H9 (cell line): ENCODE data around the gene BOD1L1. TPM values are rescaled to one million over a fixed set of nuclear protein-coding genes. Genes with fewer than 3 reads are reported as not detected.

Source experiments
- DNase-seq: peaks from one replicate; pipeline ENCODE4 v3.0.0-alpha.2; 2017
- H2AFZ ChIP-seq: one replicate; pipeline ENCODE4 v1.6.1; 2013; ENCODE audit warnings: mild to moderate bottlenecking, low read length, control low read depth, moderate library complexity
- H2AK5ac ChIP-seq: 2 replicates; pipeline ENCODE4 v1.6.1; 2013; ENCODE audit warnings: low read length, control low read depth, mixed read lengths; ENCODE audit not compliant: insufficient read length
- H2BK120ac ChIP-seq: one replicate; pipeline ENCODE4 v1.6.1; 2013; ENCODE audit warnings: low read depth, mild to moderate bottlenecking, low read length, control low read depth, inconsistent platforms; ENCODE audit not compliant: poor library complexity, severe bottlenecking
- H2BK12ac ChIP-seq: 2 replicates; pipeline ENCODE4 v1.6.1; 2013; ENCODE audit warnings: low read length, control low read depth, mixed read lengths, low read depth; ENCODE audit not compliant: insufficient read length
- H2BK15ac ChIP-seq: 2 replicates; pipeline ENCODE4 v1.6.1; 2013; ENCODE audit warnings: low read depth, low read length, control low read depth
- H2BK20ac ChIP-seq: one replicate; pipeline ENCODE4 v1.6.1; 2013; ENCODE audit warnings: low read depth, mild to moderate bottlenecking, low read length, control low read depth, inconsistent platforms; ENCODE audit not compliant: poor library complexity, severe bottlenecking
- H2BK5ac ChIP-seq: 2 replicates; pipeline ENCODE4 v1.6.1; 2013; ENCODE audit warnings: low read length, control low read depth, mixed read lengths; ENCODE audit not compliant: insufficient read length
- H3K14ac ChIP-seq: 2 replicates; pipeline ENCODE4 v1.6.1; 2013; ENCODE audit warnings: low read length, control low read depth; ENCODE audit not compliant: insufficient read depth
- H3K18ac ChIP-seq: 2 replicates; pipeline ENCODE4 v1.6.1; 2013; ENCODE audit warnings: low read depth, mild to moderate bottlenecking, mixed read lengths, low read length, control low read depth; ENCODE audit not compliant: insufficient read length
- H3K23ac ChIP-seq: 2 replicates; pipeline ENCODE4 v1.6.1; 2013; ENCODE audit warnings: low read length, control low read depth, mixed read lengths, low read depth; ENCODE audit not compliant: insufficient read length
- H3K23me2 ChIP-seq: 2 replicates; pipeline ENCODE4 v1.6.1; 2013; ENCODE audit warnings: low read depth, mild to moderate bottlenecking, mixed read lengths, low read length, control low read depth; ENCODE audit not compliant: insufficient read length, poor library complexity, severe bottlenecking
- H3K27ac ChIP-seq: 2 replicates; pipeline ENCODE4 v1.5.1; 2013; ENCODE audit warnings: low read length, control low read depth, mixed read lengths, low read depth; ENCODE audit not compliant: insufficient read length
- H3K27me3 ChIP-seq: 2 replicates; pipeline ENCODE4 v1.6.1; 2013; ENCODE audit warnings: low read length, control low read depth, inconsistent platforms; ENCODE audit not compliant: insufficient read depth
- H3K4ac ChIP-seq: 2 replicates; pipeline ENCODE4 v1.6.1; 2013; ENCODE audit warnings: low read depth, mild to moderate bottlenecking, control low read depth, inconsistent platforms, low read length, moderate library complexity
- H3K4me1 ChIP-seq: 2 replicates; pipeline ENCODE4 v1.6.1; 2013; ENCODE audit warnings: low read length, control low read depth, inconsistent platforms; ENCODE audit not compliant: insufficient read depth
- H3K4me2 ChIP-seq: 2 replicates; pipeline ENCODE4 v1.6.1; 2013; ENCODE audit warnings: low read length, control low read depth, mixed read lengths; ENCODE audit not compliant: insufficient read length, insufficient read depth
- H3K56ac ChIP-seq: 2 replicates; pipeline ENCODE4 v1.6.1; 2013; ENCODE audit warnings: low read depth, mild to moderate bottlenecking, mixed read lengths, low read length, control low read depth; ENCODE audit not compliant: insufficient read length
- H3K79me1 ChIP-seq: 2 replicates; pipeline ENCODE4 v1.6.1; 2013; ENCODE audit warnings: low read depth, mild to moderate bottlenecking, moderate library complexity, low read length, control low read depth, inconsistent platforms; ENCODE audit not compliant: insufficient read depth, poor library complexity, severe bottlenecking
- H3K79me2 ChIP-seq: 2 replicates; pipeline ENCODE4 v1.6.1; 2013; ENCODE audit warnings: low read length, control low read depth, inconsistent platforms; ENCODE audit not compliant: insufficient read depth
- H3K9ac ChIP-seq: 2 replicates; pipeline ENCODE4 v1.6.1; 2013; ENCODE audit warnings: low read length, control low read depth, mixed read lengths; ENCODE audit not compliant: insufficient read length; ENCODE audit errors: extremely low read depth
- H3K9me3 ChIP-seq: one replicate; pipeline ENCODE4 v1.6.1; 2013; ENCODE audit warnings: low read depth, low read length, inconsistent platforms; ENCODE audit not compliant: control insufficient read depth
- H3T11ph ChIP-seq: one replicate; pipeline ENCODE4 v1.6.1; 2013; ENCODE audit warnings: mild to moderate bottlenecking, low read length, control low read depth, inconsistent platforms
- H4K20me1 ChIP-seq: one replicate; pipeline ENCODE4 v1.6.1; 2013; ENCODE audit not compliant: control insufficient read depth, insufficient read length, insufficient read depth
- H4K5ac ChIP-seq: 2 replicates; pipeline ENCODE4 v1.6.1; 2013; ENCODE audit warnings: low read depth, mild to moderate bottlenecking, mixed read lengths, low read length, control low read depth; ENCODE audit not compliant: insufficient read length
- H4K8ac ChIP-seq: replicated peaks from 2 replicates; pipeline ENCODE4 v1.6.1; 2013; ENCODE audit warnings: low read length, control low read depth, mixed read lengths, low read depth; ENCODE audit not compliant: insufficient read length
- H4K91ac ChIP-seq: 2 replicates; pipeline ENCODE4 v1.6.1; 2013; ENCODE audit warnings: low read depth, mild to moderate bottlenecking, moderate library complexity, mixed read lengths, low read length, control low read depth; ENCODE audit not compliant: insufficient read length
- H3K27ac Mint-ChIP-seq, 3 experiments: 2 replicates in 2 of 3; 3 replicates in 1 of 3; pipeline ENCODE4 v1.8.0; 2020 to 2021; ENCODE audit warnings: mixed read lengths in 3 of 3, mild to moderate bottlenecking in 1 of 3, moderate library complexity in 1 of 3
- H3K27me3 Mint-ChIP-seq: 2 replicates; pipeline ENCODE4 v1.8.0; 2021; ENCODE audit warnings: low read depth, mild to moderate bottlenecking, moderate library complexity, mixed read lengths
- H3K36me3 Mint-ChIP-seq, 3 experiments: 2 replicates in 2 of 3; 3 replicates in 1 of 3; pipeline ENCODE4 v1.8.0; 2020 to 2021; ENCODE audit warnings: low read depth in 3 of 3, mixed read lengths in 3 of 3; ENCODE audit not compliant: insufficient read depth in 1 of 3
- H3K4me1 Mint-ChIP-seq, 2 experiments: 2 replicates each; pipeline ENCODE4 v1.8.0; 2020; ENCODE audit warnings: mixed read lengths in 2 of 2
- H3K4me3 Mint-ChIP-seq, 2 experiments: 2 replicates in 1 of 2; 3 replicates in 1 of 2; pipeline ENCODE4 v1.8.0; 2020 to 2021; ENCODE audit warnings: mild to moderate bottlenecking in 2 of 2, mixed read lengths in 2 of 2, moderate library complexity in 1 of 2
- H3K9me3 Mint-ChIP-seq, 2 experiments: 2 replicates in 1 of 2; 3 replicates in 1 of 2; pipeline ENCODE4 v1.8.0; 2020; ENCODE audit warnings: mild to moderate bottlenecking in 2 of 2, mixed read lengths in 2 of 2, moderate library complexity in 1 of 2
- CTCF ChIP-seq: fragments of 200-600 bp; sonication (generic); conservative IDR thresholded peaks from 3 replicates; pipeline ENCODE4 v1.8.0; 2021; ENCODE audit warnings: antibody characterized with exemption, mild to moderate bottlenecking
- WGBS: extraction: QIAGEN DNeasy Blood & Tissue Kit; methylation state at CpG from one replicate; pipeline ENCODE4 v1.1.7; 2013; ENCODE audit warnings: missing lambda C conversion rate, low lambda C conversion rate, mixed read lengths; ENCODE audit not compliant: insufficient read length; ENCODE audit errors: extremely low coverage; 5-methylcytosine and 5-hydroxymethylcytosine counted together
- total RNA-seq: library from RNA; stranded (reverse); gene quantifications from 2 replicates; pipeline ENCODE4 v1.2.1, GENCODE V29; 2021

Gene BOD1L1
- total RNA-seq, 1 experiment from 2014 or later = 37.8 TPM

GRCh38 chr4:13527981-13528820, 99.3 kb downstream of the BOD1L1 start:
- DNase-seq = no peak
- no peak overlapping the region for H2BK15ac ChIP-seq
- peaks cover 90% of the 10 kb centered on the region for H3K27me3 ChIP-seq

More at GRCh38 chr4:13527981-13528820, 99.3 kb downstream of the BOD1L1 start:
- H3K4me1 ChIP-seq = no peaks in the 10 kb centered on the region; the same call in 1 of the 2 replicates
- H2BK120ac ChIP-seq = no peak overlapping the region
- H3K23ac ChIP-seq = no peak overlapping the region
- no peak overlapping the region for H2AFZ ChIP-seq
- H3K9me3 ChIP-seq = peaks cover 8% of the 10 kb centered on the region
- no peak overlapping the region for H4K5ac ChIP-seq
- no peak overlapping the region for H2BK20ac ChIP-seq
- H2BK5ac ChIP-seq = no peak overlapping the region
- H3K79me1 ChIP-seq = no peaks in the 10 kb centered on the region
- peak overlapping the region; percentile 46 for H3K4me2 ChIP-seq
- no peak overlapping the region for H2AK5ac ChIP-seq
- no peak overlapping the region for H2BK12ac ChIP-seq
- H3K36me3 Mint-ChIP-seq = peaks cover 10 to 12% (median 11%) of the 10 kb centered on the region in 3 experiments
- H4K91ac ChIP-seq = no peak overlapping the region
- no peak overlapping the region for H3K27ac Mint-ChIP-seq
- no peaks in the 10 kb centered on the region for H3K79me2 ChIP-seq
- no peak overlapping the region for H3K27ac ChIP-seq
- no peak overlapping the region for H3K18ac ChIP-seq
- no peak overlapping the region for H3K14ac ChIP-seq
- TF ChIP-seq CTCF = no peak
- H3K56ac ChIP-seq = no peak overlapping the region
- peaks cover 99% of the 10 kb centered on the region for H3K27me3 Mint-ChIP-seq
- H3K4me3 Mint-ChIP-seq = peak overlapping the region in 1 of 2 experiments; percentile 59; a peak in 3 of 5 replicates
- no peak overlapping the region for H3K9ac ChIP-seq
- no peak overlapping the region for H3K4ac ChIP-seq
- peaks cover 7% of the 10 kb centered on the region for H3K23me2 ChIP-seq
- no peaks in the 10 kb centered on the region for H4K20me1 ChIP-seq
- WGBS = no CpG with 5 or more reads among the region's 35 CpGs
- H4K8ac ChIP-seq = no peak overlapping the region
- peaks cover 10 to 12% of the 10 kb centered on the region in 2 experiments for H3K9me3 Mint-ChIP-seq
- H3T11ph ChIP-seq = no peak overlapping the region
- peaks cover 38 to 41% of the 10 kb centered on the region in 2 experiments for H3K4me1 Mint-ChIP-seq
